H1 (cell line): ENCODE results near the gene CTTNBP2. TPM values are rescaled to one million over a fixed set of nuclear protein-coding genes. Genes with fewer than 3 reads are reported as not detected.

Source experiments
- ASH2L ChIP-seq: fragments of 200-600, 300-600 bp; sonication (generic); IDR thresholded peaks from one replicate; pipeline ENCODE4 v1.7.1; 2017; ENCODE audit warnings: low read length
- POLR2A ChIP-seq, 2 experiments: IDR thresholded peaks; 1 replicate in 1 of 2; 2 replicates in 1 of 2; pipeline ENCODE4 v1.6.1; 2011; ENCODE audit warnings: low read depth in 2 of 2, low read length in 2 of 2, mild to moderate bottlenecking in 2 of 2; ENCODE audit errors: control extremely low read depth in 1 of 2
- POU5F1 ChIP-seq: IDR thresholded peaks from 2 replicates; pipeline ENCODE4 v1.6.1; 2011; ENCODE audit warnings: low read depth, mild to moderate bottlenecking, low read length, moderate library complexity
- USF2 ChIP-seq: IDR thresholded peaks from 2 replicates; pipeline ENCODE4 v1.6.1; 2011; ENCODE audit warnings: low read length, improper control_type of control experiment
- polyA plus RNA-seq, 7 experiments: library from polyadenylated mRNA; depleted of rRNA in 3 of 7; stranded (reverse) in 5 of 7; unstranded in 2 of 7; fragments of >200 nt in 5 of 7; fragments of 200-250 nt in 2 of 7; gene quantifications; 1 replicate in 5 of 7; 2 replicates in 1 of 7; 4 replicates in 1 of 7; pipeline versions ENCODE4 v1.2.1 to v1.2.3, GENCODE V29; 2011 to 2013; ENCODE audit warnings: missing spikeins in 2 of 7, mixed read lengths in 2 of 7
- total RNA-seq: library from RNA; stranded (reverse); fragmentation: NEBNext Ultra II Directional; extraction: Animal tissue kit (Norgen Biotek cat#: 25700); gene quantifications from 2 replicates; pipeline ENCODE4 v1.2.1, GENCODE V29; 2021

The CTTNBP2 gene
- total and polyA plus RNA-seq, 2 of the 8 experiments (the other 6 are each of a cell fraction or from before 2014, with no cell fraction given) = 15.3 to 35.1 TPM

DNA sequence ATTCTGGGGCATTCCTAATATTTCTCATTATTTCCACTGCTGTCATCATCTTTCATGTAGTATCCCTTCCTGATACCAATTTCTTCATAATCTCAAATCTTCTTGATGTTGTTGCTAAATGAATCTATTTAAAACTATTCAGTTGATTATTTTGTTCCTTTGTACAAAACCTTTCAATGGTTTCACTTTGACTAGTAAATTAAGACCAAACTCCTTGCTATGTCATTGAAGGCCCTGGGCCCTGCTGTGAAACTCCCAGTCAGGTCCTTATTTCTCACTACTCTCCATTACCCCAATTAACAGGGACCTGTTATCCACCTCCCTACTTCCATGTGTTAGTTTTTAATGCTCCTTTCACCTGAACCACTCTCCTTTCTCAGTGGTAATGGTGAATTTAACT is 97.0 kb downstream of the CTTNBP2 start (continued):
- TF ChIP-seq USF2 (no peak), POLR2A (IDR thresholded peaks at IDR 0.05; ENCODE audit: control extremely low read depth in 1 of 2, low read depth in 2 of 2, low read length in 2 of 2) (no peak), ASH2L (no peak), POU5F1 (no peak)
